Dendritic cell treated with granulocyte-macrophage colony-stimulating factor and Interleukin-4, amounts not matched to agents 40 ng/mL and 50 ng/mL, for 4 days (primary cell): Measurements from ENCODE around the gene PTPRS.

Source experiments
- H3K27ac Mint-ChIP-seq: one replicate; pipeline ENCODE4 v1.8.0; 2022; ENCODE audit warnings: mild to moderate bottlenecking, mixed read lengths
- H3K27me3 Mint-ChIP-seq: one replicate; pipeline ENCODE4 v1.8.0; 2022; ENCODE audit warnings: mild to moderate bottlenecking, mixed read lengths
- H3K36me3 Mint-ChIP-seq: one replicate; pipeline ENCODE4 v1.8.0; 2022; ENCODE audit warnings: low read depth, mixed read lengths
- H3K4me1 Mint-ChIP-seq: one replicate; pipeline ENCODE4 v1.8.0; 2022; ENCODE audit warnings: low read depth, mixed read lengths
- H3K4me3 Mint-ChIP-seq: one replicate; pipeline ENCODE4 v1.8.0; 2022; ENCODE audit warnings: mild to moderate bottlenecking, moderate library complexity, mixed read lengths
- H3K9me3 Mint-ChIP-seq: one replicate; pipeline ENCODE4 v1.8.0; 2022; ENCODE audit warnings: mixed read lengths
- intact Hi-C: fragments of 100-400 bp; cut with micrococcal nuclease; formaldehyde crosslinking; loops from one replicate; pipeline ENCODE4 v1.15.0; 2022

The PTPRS gene

GRCh38 chr19:5317321-5317720 is 23.3 kb downstream of the PTPRS start:
- Mint-ChIP-seq H3K27me3 (peaks cover 16% of the 10 kb centered on the region), H3K4me1 (no peaks in the 10 kb centered on the region), H3K36me3 (no peaks in the 10 kb centered on the region), H3K4me3 (no peak overlapping the region), H3K27ac (no peak overlapping the region), H3K9me3 (no peaks in the 10 kb centered on the region)
- intact Hi-C loops: no loop called here

- Mint-ChIP-seq H3K27me3 (peaks cover 13% of the 10 kb centered on the region), H3K27ac (no peak overlapping the region), H3K36me3 (no peaks in the 10 kb centered on the region), H3K4me1 (no peaks in the 10 kb centered on the region), H3K9me3 (no peaks in the 10 kb centered on the region), H3K4me3 (no peak overlapping the region)
- intact Hi-C loops: no loop called here
These were observed 24.5 kb downstream of the PTPRS start for GRCh38 chr19:5316138-5316537.

GRCh38 chr19:5314907-5315298 is 25.7 kb downstream of the PTPRS start:
- Mint-ChIP-seq H3K9me3 (no peaks in the 10 kb centered on the region), H3K27ac (no peak overlapping the region), H3K27me3 (peaks cover 13% of the 10 kb centered on the region), H3K36me3 (no peaks in the 10 kb centered on the region), H3K4me1 (no peaks in the 10 kb centered on the region), H3K4me3 (no peak overlapping the region)
- intact Hi-C loops: no loop called here

GRCh38 chr19:5314012-5314906 is 26.4 kb downstream of the PTPRS start:
- no peaks in the 10 kb centered on the region for H3K36me3 Mint-ChIP-seq
- peaks cover 13% of the 10 kb centered on the region for H3K27me3 Mint-ChIP-seq
- no peak overlapping the region for H3K27ac Mint-ChIP-seq
- no peaks in the 10 kb centered on the region for H3K4me1 Mint-ChIP-seq
- intact Hi-C loops: no loop called here
- H3K4me3 Mint-ChIP-seq: no peak overlapping the region
- H3K9me3 Mint-ChIP-seq: no peaks in the 10 kb centered on the region

- Mint-ChIP-seq H3K4me3 (no peak overlapping the region), H3K27ac (no peak overlapping the region), H3K27me3 (peaks cover 13% of the 10 kb centered on the region), H3K36me3 (no peaks in the 10 kb centered on the region), H3K4me1 (no peaks in the 10 kb centered on the region), H3K9me3 (no peaks in the 10 kb centered on the region)
- intact Hi-C loops: no loop called here
These were observed 27.3 kb downstream of the PTPRS start for GRCh38 chr19:5313307-5313706.

- Mint-ChIP-seq H3K36me3 (no peaks in the 10 kb centered on the region), H3K4me1 (no peaks in the 10 kb centered on the region), H3K27me3 (peaks cover 13% of the 10 kb centered on the region), H3K27ac (no peak overlapping the region), H3K9me3 (no peaks in the 10 kb centered on the region), H3K4me3 (no peak overlapping the region)
- intact Hi-C loops: no loop called here
These were observed 28.6 kb downstream of the PTPRS start for GRCh38 chr19:5312058-5312457.

- Mint-ChIP-seq H3K4me3 (no peak overlapping the region), H3K9me3 (no peaks in the 10 kb centered on the region), H3K36me3 (no peaks in the 10 kb centered on the region), H3K27me3 (peaks cover 11% of the 10 kb centered on the region), H3K4me1 (no peaks in the 10 kb centered on the region), H3K27ac (no peak overlapping the region)
- intact Hi-C loops: no loop called here
These were observed 31.0 kb downstream of the PTPRS start for GRCh38 chr19:5309438-5310204.

- Mint-ChIP-seq H3K36me3 (no peaks in the 10 kb centered on the region), H3K27ac (no peak overlapping the region), H3K4me3 (no peak overlapping the region), H3K9me3 (no peaks in the 10 kb centered on the region), H3K27me3 (peaks cover 9% of the 10 kb centered on the region), H3K4me1 (no peaks in the 10 kb centered on the region)
- intact Hi-C loops: no loop called here
These were observed 31.9 kb downstream of the PTPRS start for GRCh38 chr19:5308451-5309437.

- intact Hi-C loops: no loop called here
- no peaks in the 10 kb centered on the region for H3K4me1 Mint-ChIP-seq
- no peaks in the 10 kb centered on the region for H3K9me3 Mint-ChIP-seq
- no peak overlapping the region for H3K4me3 Mint-ChIP-seq
- no peaks in the 10 kb centered on the region for H3K36me3 Mint-ChIP-seq
- peaks cover 2% of the 10 kb centered on the region for H3K27me3 Mint-ChIP-seq
- H3K27ac Mint-ChIP-seq: no peak overlapping the region
These were observed 33.0 kb downstream of the PTPRS start for GRCh38 chr19:5307655-5308054.

GRCh38 chr19:5305163-5305562 is 35.4 kb downstream of the PTPRS start:
- H3K27me3 Mint-ChIP-seq: peaks cover 2% of the 10 kb centered on the region
- H3K9me3 Mint-ChIP-seq: no peaks in the 10 kb centered on the region
- no peak overlapping the region for H3K4me3 Mint-ChIP-seq
- intact Hi-C loops: no loop called here
- H3K36me3 Mint-ChIP-seq: no peaks in the 10 kb centered on the region
- H3K27ac Mint-ChIP-seq: no peak overlapping the region
- H3K4me1 Mint-ChIP-seq: no peaks in the 10 kb centered on the region

- intact Hi-C loops: no loop called here
- no peaks in the 10 kb centered on the region for H3K4me1 Mint-ChIP-seq
These were observed 36.1 kb downstream of the PTPRS start for GRCh38 chr19:5304486-5304885.

GRCh38 chr19:5303208-5303607 is 37.4 kb downstream of the PTPRS start:
- intact Hi-C loops: no loop called here
- Mint-ChIP-seq H3K4me3 (no peak overlapping the region), H3K27me3 (peaks cover 2% of the 10 kb centered on the region), H3K27ac (no peak overlapping the region), H3K36me3 (no peaks in the 10 kb centered on the region), H3K9me3 (no peaks in the 10 kb centered on the region), H3K4me1 (no peaks in the 10 kb centered on the region)

More at GRCh38 chr19:5304486-5304885, 36.1 kb downstream of the PTPRS start:
- Mint-ChIP-seq H3K9me3 (no peaks in the 10 kb centered on the region), H3K27me3 (peaks cover 2% of the 10 kb centered on the region), H3K36me3 (no peaks in the 10 kb centered on the region), H3K27ac (no peak overlapping the region), H3K4me3 (no peak overlapping the region)

GRCh38 chr19:5302396-5302795 is 38.2 kb downstream of the PTPRS start:
- Mint-ChIP-seq H3K27ac (no peak overlapping the region), H3K4me3 (no peak overlapping the region)

More at GRCh38 chr19:5302396-5302795, 38.2 kb downstream of the PTPRS start:
- Mint-ChIP-seq H3K4me1 (no peaks in the 10 kb centered on the region), H3K9me3 (no peaks in the 10 kb centered on the region), H3K27me3 (peaks cover 2% of the 10 kb centered on the region), H3K36me3 (no peaks in the 10 kb centered on the region)
- intact Hi-C loops: no loop called here
